ENCODE measurements around the gene CTXND1.

- TF ChIP-seq POLR2A (IDR thresholded peaks at IDR 0.05) = no peak
- TF ChIP-seq, protein P1, sequence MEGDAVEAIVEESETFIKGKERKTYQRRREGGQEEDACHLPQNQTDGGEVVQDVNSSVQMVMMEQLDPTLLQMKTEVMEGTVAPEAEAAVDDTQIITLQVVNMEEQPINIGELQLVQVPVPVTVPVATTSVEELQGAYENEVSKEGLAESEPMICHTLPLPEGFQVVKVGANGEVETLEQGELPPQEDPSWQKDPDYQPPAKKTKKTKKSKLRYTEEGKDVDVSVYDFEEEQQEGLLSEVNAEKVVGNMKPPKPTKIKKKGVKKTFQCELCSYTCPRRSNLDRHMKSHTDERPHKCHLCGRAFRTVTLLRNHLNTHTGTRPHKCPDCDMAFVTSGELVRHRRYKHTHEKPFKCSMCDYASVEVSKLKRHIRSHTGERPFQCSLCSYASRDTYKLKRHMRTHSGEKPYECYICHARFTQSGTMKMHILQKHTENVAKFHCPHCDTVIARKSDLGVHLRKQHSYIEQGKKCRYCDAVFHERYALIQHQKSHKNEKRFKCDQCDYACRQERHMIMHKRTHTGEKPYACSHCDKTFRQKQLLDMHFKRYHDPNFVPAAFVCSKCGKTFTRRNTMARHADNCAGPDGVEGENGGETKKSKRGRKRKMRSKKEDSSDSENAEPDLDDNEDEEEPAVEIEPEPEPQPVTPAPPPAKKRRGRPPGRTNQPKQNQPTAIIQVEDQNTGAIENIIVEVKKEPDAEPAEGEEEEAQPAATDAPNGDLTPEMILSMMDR (IDR thresholded peaks at IDR 0.05) = no peak
Measured at GRCh38 chr15:80159811-80160569, 92.0 kb downstream of the CTXND1 start.

Data from right lobe of liver (tissue), 4 donors.